H1 (cell line): Measurements from ENCODE around the gene COL2A1. TPM values are rescaled to one million over a fixed set of nuclear protein-coding genes. Genes with fewer than 3 reads are reported as not detected.

ENCODE experiments used
- CTCF ChIA-PET: fragments of 300-600 bp; sonication (Branson Sonifier 250); formaldehyde crosslinking; loops from one replicate; lab custom pipeline; 2021; ENCODE audit not compliant: partially characterized antibody; lab: Charles Lee
- POLR2A ChIA-PET: fragments of 300-600 bp; sonication (Branson Sonifier 250); formaldehyde crosslinking; loops from one replicate; lab custom pipeline; 2021; ENCODE audit warnings: inconsistent platforms; ENCODE audit not compliant: partially characterized antibody; lab: Charles Lee
- DNase-seq, 2 experiments: peaks; one replicate each; pipeline versions ENCODE4 v3.0.0 to v3.0.0-alpha.2; 2010 to 2022; ENCODE audit warnings: low spot score in 2 of 2, low read depth in 1 of 2, mixed read lengths in 1 of 2
- FAIRE-seq: peaks from 2 replicates; lab custom pipeline; 2011; peaks lifted over from hg19 to GRCh38; lab: Jason Lieb, UNC
- H2AFZ ChIP-seq: 2 replicates; pipeline ENCODE4 v1.8.1; 2012; ENCODE audit warnings: low read length, inconsistent platforms
- H2AK5ac ChIP-seq: 2 replicates; pipeline ENCODE4 v1.6.1; 2013; ENCODE audit warnings: low read depth, low read length
- H2BK120ac ChIP-seq: replicated peaks from 2 replicates; pipeline ENCODE3; 2013; ENCODE audit warnings: low read depth, low read length, inconsistent platforms
- H2BK12ac ChIP-seq: 2 replicates; pipeline ENCODE4 v1.6.1; 2013; ENCODE audit warnings: low read depth, low read length
- H2BK15ac ChIP-seq: 2 replicates; pipeline ENCODE4 v1.6.1; 2013; ENCODE audit warnings: low read length
- H2BK20ac ChIP-seq: 2 replicates; pipeline ENCODE4 v1.6.1; 2013; ENCODE audit warnings: low read length
- H2BK5ac ChIP-seq: 2 replicates; pipeline ENCODE4 v1.6.1; 2013; ENCODE audit warnings: low read depth, low read length
- H3K14ac ChIP-seq: 2 replicates; pipeline ENCODE4 v1.6.1; 2013; ENCODE audit warnings: inconsistent platforms; ENCODE audit not compliant: insufficient read length
- H3K18ac ChIP-seq: 2 replicates; pipeline ENCODE4 v1.6.1; 2013; ENCODE audit warnings: low read length; ENCODE audit errors: extremely low read depth
- H3K23ac ChIP-seq: 2 replicates; pipeline ENCODE4 v1.6.1; 2013; ENCODE audit warnings: inconsistent platforms; ENCODE audit not compliant: insufficient read length
- H3K23me2 ChIP-seq: 2 replicates; pipeline ENCODE4 v1.6.1; 2013; ENCODE audit warnings: low read depth, low read length
- H3K27ac ChIP-seq: 2 replicates; pipeline ENCODE4 v1.6.1; 2011; ENCODE audit warnings: low read depth, low read length, inconsistent platforms
- H3K27me3 ChIP-seq, 4 experiments: replicated peaks in 1 of 4; 1 replicate in 1 of 4; 2 replicates in 3 of 4; pipeline versions ENCODE4 v1.6.1 to v1.8.1; 2011 to 2013; ENCODE audit warnings: low read length in 3 of 4, mild to moderate bottlenecking in 3 of 4, inconsistent platforms in 2 of 4, mixed read lengths in 2 of 4, moderate library complexity in 1 of 4; ENCODE audit not compliant: control insufficient read depth in 3 of 4, insufficient read depth in 3 of 4; ENCODE audit errors: extremely low read depth in 1 of 4
- H3K36me3 ChIP-seq, 4 experiments: 2 replicates each; pipeline versions ENCODE4 v1.6.1 to v1.8.1; 2011 to 2013; ENCODE audit warnings: mild to moderate bottlenecking in 4 of 4, low read length in 3 of 4, moderate library complexity in 2 of 4, control low read depth in 1 of 4, inconsistent platforms in 1 of 4; ENCODE audit not compliant: insufficient read depth in 4 of 4, control insufficient read depth in 2 of 4
- H3K4ac ChIP-seq: replicated peaks from 2 replicates; pipeline ENCODE3; 2013; ENCODE audit warnings: low read length, low read depth, mixed read lengths, inconsistent platforms; ENCODE audit not compliant: insufficient read length
- H3K4me1 ChIP-seq, 4 experiments: replicated peaks in 1 of 4; 1 replicate in 1 of 4; 2 replicates in 3 of 4; pipeline versions ENCODE4 v1.6.1 to v1.8.1; 2011 to 2013; ENCODE audit warnings: low read length in 3 of 4, inconsistent platforms in 2 of 4, mixed read lengths in 1 of 4; ENCODE audit not compliant: insufficient read depth in 4 of 4, control insufficient read depth in 3 of 4
- H3K4me2 ChIP-seq, 2 experiments: 2 replicates each; pipeline versions ENCODE4 v1.6.1 to v1.8.1; 2011 to 2013; ENCODE audit warnings: low read depth in 2 of 2, low read length in 2 of 2, control low read depth in 1 of 2, inconsistent platforms in 1 of 2, mild to moderate bottlenecking in 1 of 2; ENCODE audit not compliant: insufficient read depth in 1 of 2
- H3K4me3 ChIP-seq, 4 experiments: fragments of 200-600, 300-600 bp in 1 of 4; sonication (generic), shearing (Covaris generic), sonication (Bioruptor Twin) in 1 of 4; 2 replicates each; pipeline versions ENCODE4 v1.5.1 to v1.8.1; 2011 to 2016; ENCODE audit warnings: low read length in 4 of 4, low read depth in 3 of 4, control low read depth in 2 of 4, inconsistent platforms in 2 of 4, mild to moderate bottlenecking in 2 of 4, mixed read lengths in 1 of 4, moderate library complexity in 1 of 4; ENCODE audit not compliant: insufficient read depth in 2 of 4; ENCODE audit errors: extremely low read depth in 1 of 4
- H3K56ac ChIP-seq: replicated peaks from 2 replicates; pipeline ENCODE3; 2013; ENCODE audit warnings: low read depth, mild to moderate bottlenecking, mixed read lengths, low read length, inconsistent platforms; ENCODE audit not compliant: insufficient read length
- H3K79me1 ChIP-seq: 2 replicates; pipeline ENCODE4 v1.6.1; 2013; ENCODE audit warnings: low read depth, low read length, control low read depth
- H3K79me2 ChIP-seq, 2 experiments: 2 replicates each; pipeline versions ENCODE4 v1.6.1 to v1.8.1; 2012 to 2013; ENCODE audit warnings: low read length in 2 of 2, mild to moderate bottlenecking in 2 of 2, inconsistent platforms in 1 of 2; ENCODE audit not compliant: insufficient read depth in 2 of 2, control insufficient read depth in 1 of 2
- H3K9ac ChIP-seq, 4 experiments: replicated peaks in 1 of 4; 1 replicate in 1 of 4; 2 replicates in 3 of 4; pipeline versions ENCODE4 v1.6.1 to v1.8.1; 2011 to 2013; ENCODE audit warnings: low read depth in 3 of 4, low read length in 3 of 4, control low read depth in 2 of 4, mild to moderate bottlenecking in 2 of 4, moderate library complexity in 2 of 4, inconsistent platforms in 1 of 4; ENCODE audit errors: extremely low read depth in 1 of 4
- H3K9me3 ChIP-seq, 2 experiments: 2 replicates each; pipeline versions ENCODE4 v1.6.1 to v1.8.1; 2012 to 2013; ENCODE audit warnings: mild to moderate bottlenecking in 2 of 2, moderate library complexity in 2 of 2, control low read depth in 1 of 2, inconsistent platforms in 1 of 2, low read depth in 1 of 2, low read length in 1 of 2, mixed read lengths in 1 of 2; ENCODE audit not compliant: insufficient read depth in 2 of 2
- H4K20me1 ChIP-seq, 2 experiments: replicated peaks in 1 of 2; 2 replicates each; pipeline versions ENCODE3 to v1.8.1; 2011 to 2013; ENCODE audit warnings: inconsistent platforms in 2 of 2, low read length in 2 of 2, mild to moderate bottlenecking in 1 of 2; ENCODE audit not compliant: insufficient read depth in 2 of 2, control insufficient read depth in 1 of 2
- H4K5ac ChIP-seq: 2 replicates; pipeline ENCODE4 v1.6.1; 2013; ENCODE audit warnings: low read length, low read depth, mixed read lengths, inconsistent platforms; ENCODE audit not compliant: insufficient read length
- H4K8ac ChIP-seq: 2 replicates; pipeline ENCODE4 v1.8.0; 2013; ENCODE audit warnings: mild to moderate bottlenecking, moderate library complexity, low read length, inconsistent platforms; ENCODE audit not compliant: insufficient read depth; ENCODE audit errors: extremely low read depth
- H4K91ac ChIP-seq: replicated peaks from 2 replicates; pipeline ENCODE3; 2013; ENCODE audit warnings: low read length, mixed read lengths, inconsistent platforms; ENCODE audit not compliant: insufficient read length
- EZH2 ChIP-seq: fragments of 200-600 bp; sonication (generic); IDR thresholded peaks from 2 replicates; pipeline ENCODE4 v1.7.1; 2012; ENCODE audit warnings: low read depth, mild to moderate bottlenecking, moderate library complexity, low read length, inconsistent platforms; ENCODE audit not compliant: severe bottlenecking
- SIRT6 ChIP-seq: IDR thresholded peaks from one replicate; pipeline ENCODE4 v1.7.1; 2012; ENCODE audit warnings: low read length, inconsistent platforms
- WGBS, 2 experiments: shearing (Covaris generic) in 1 of 2; methylation state at CpG; one replicate each; pipeline versions ENCODE4 v1.1.6 to v1.1.7; 2013 to 2015; ENCODE audit warnings: low lambda C conversion rate in 2 of 2, mixed read lengths in 2 of 2, inconsistent platforms in 1 of 2, low coverage in 1 of 2, missing lambda C conversion rate in 1 of 2; ENCODE audit not compliant: insufficient replicate concordance in 2 of 2, insufficient coverage in 1 of 2, insufficient read length in 1 of 2; ENCODE audit errors: extremely low coverage in 1 of 2, missing lambda C conversion rate in 1 of 2; 5-methylcytosine and 5-hydroxymethylcytosine counted together
- polyA plus RNA-seq, 7 experiments: library from polyadenylated mRNA; depleted of rRNA in 3 of 7; stranded (reverse) in 5 of 7; unstranded in 2 of 7; fragments of >200 nt in 5 of 7; fragments of 200-250 nt in 2 of 7; gene quantifications; 1 replicate in 5 of 7; 2 replicates in 1 of 7; 4 replicates in 1 of 7; pipeline versions ENCODE4 v1.2.1 to v1.2.3, GENCODE V29; 2011 to 2013; ENCODE audit warnings: missing spikeins in 2 of 7, mixed read lengths in 2 of 7
- total RNA-seq: library from RNA; stranded (reverse); fragmentation: NEBNext Ultra II Directional; extraction: Animal tissue kit (Norgen Biotek cat#: 25700); gene quantifications from 2 replicates; pipeline ENCODE4 v1.2.1, GENCODE V29; 2021

The COL2A1 gene
- total and polyA plus RNA-seq, 2 of the 8 experiments (the other 6 are each of a cell fraction or from before 2014, with no cell fraction given) = 4.2 to 14.6 TPM

GRCh38 chr12:48017921-48018617 lies 13.8 kb upstream of the COL2A1 start:
- Histone ChIP-seq H4K91ac (no peak overlapping the region), H3K9me3 (no peaks in the 10 kb centered on the region), H4K20me1 (peaks cover 7 to 9% of the 10 kb centered on the region in 2 experiments), H3K36me3 (no peaks in the 10 kb centered on the region), H3K9ac (no peak overlapping the region), H2BK12ac (no peak overlapping the region), H2BK20ac (no peak overlapping the region), H3K14ac (no peak overlapping the region), H3K56ac (no peak overlapping the region), H3K79me1 (no peaks in the 10 kb centered on the region), H2BK15ac (no peak overlapping the region), H3K4me3 (no peak overlapping the region), H2AFZ (no peak overlapping the region), H3K27me3 (peaks cover 84 to 98% (median 97%) of the 10 kb centered on the region in 4 experiments), H2BK120ac (no peak overlapping the region), H4K8ac (no peak overlapping the region), H3K4ac (no peak overlapping the region), H3K79me2 (no peaks in the 10 kb centered on the region), H3K4me1 (peaks cover 4 to 6% (median 5%) of the 10 kb centered on the region in 4 experiments), H3K23ac (no peak overlapping the region), H3K27ac (no peak overlapping the region), H3K4me2 (no peak overlapping the region), H4K5ac (no peak overlapping the region), H2BK5ac (no peak overlapping the region), H2AK5ac (no peak overlapping the region), H3K18ac (no peak overlapping the region), H3K23me2 (no peaks in the 10 kb centered on the region)
- ChIA-PET POLR2A (interaction anchor here (0.7 to 1.6 kb wide), 3 partner anchors 10 to 20 kb away, joined by 3 to 4 read pairs (median 3); no protein-coding TSS in a partner anchor), CTCF (interaction anchor here (0.7 to 4.8 kb wide), 8 partner anchors 9 to 197 kb away, joined by 3 to 21 read pairs (median 3); partner anchors contain the start of gene COL2A1)
- DNase-seq (no peak), FAIRE-seq (no peak)
- TF ChIP-seq EZH2 (peak; percentile 30), SIRT6 (no peak)
- WGBS, 2 experiments = 95% methylated on average over 4 of the region's 4 CpGs; no CpG with 5 or more reads in 1 of the 2 experiments
